Endothelial cell of umbilical vein (primary cell): Measurements from ENCODE around the gene DPP6. TPM values are rescaled to one million over a fixed set of nuclear protein-coding genes. Genes with fewer than 3 reads are reported as not detected.

Experiments
- BruUV-seq: library from RNA; stranded (reverse); fragments of 400-500 nt; replicated peaks from 2 replicates; lab custom pipeline; 2021; lab: Mats Ljungman, UMichigan
- CTCF ChIA-PET: fragments of 300-600, 350-600 bp; sonication (Branson Sonifier 250); formaldehyde crosslinking; loops from one replicate; lab custom pipeline; 2021; ENCODE audit warnings: antibody characterized with exemption, inconsistent platforms; lab: Charles Lee
- POLR2A ChIA-PET: fragments of 300-600, 350-600 bp; sonication (Branson Sonifier 250); formaldehyde crosslinking; loops from one replicate; lab custom pipeline; 2021; ENCODE audit warnings: antibody characterized with exemption, inconsistent platforms; lab: Charles Lee
- DNase-seq: peaks from one replicate; pipeline ENCODE4 v3.0.0-alpha.2; 2011; ENCODE audit warnings: low read depth, low spot score
- FAIRE-seq: peaks from 2 replicates; lab custom pipeline; 2011; peaks lifted over from hg19 to GRCh38; lab: Jason Lieb, UNC
- H2AFZ ChIP-seq: 2 replicates; pipeline ENCODE4 v1.6.0; 2012; ENCODE audit warnings: low read depth, low read length, control low read depth, inconsistent platforms
- H3K27ac ChIP-seq: 2 replicates; pipeline ENCODE4 v1.5.1; 2011; ENCODE audit warnings: low read depth, mild to moderate bottlenecking, control low read depth, low read length, moderate library complexity; ENCODE audit not compliant: insufficient read depth
- H3K27me3 ChIP-seq, 2 experiments: 2 replicates each; pipeline versions ENCODE4 v1.6.0 to v1.6.1; 2011; ENCODE audit warnings: low read length in 2 of 2, mixed read lengths in 1 of 2; ENCODE audit not compliant: control insufficient read depth in 2 of 2, insufficient read depth in 2 of 2
- H3K36me3 ChIP-seq, 2 experiments: 2 replicates in 1 of 2; 3 replicates in 1 of 2; pipeline ENCODE4 v1.5.1; 2011; ENCODE audit warnings: low read length in 2 of 2, mild to moderate bottlenecking in 1 of 2, moderate library complexity in 1 of 2; ENCODE audit not compliant: control insufficient read depth in 2 of 2, insufficient read depth in 2 of 2; ENCODE audit errors: extremely low read depth in 1 of 2
- H3K4me1 ChIP-seq: 3 replicates; pipeline ENCODE4 v1.5.1; 2011; ENCODE audit warnings: mild to moderate bottlenecking, low read length; ENCODE audit not compliant: control insufficient read depth, insufficient read depth; ENCODE audit errors: extremely low read depth
- H3K4me2 ChIP-seq: 2 replicates; pipeline ENCODE4 v1.6.1; 2011; ENCODE audit warnings: low read length, control low read depth, mixed read lengths; ENCODE audit not compliant: insufficient read depth
- H3K4me3 ChIP-seq, 3 experiments: fragments of 200-600 bp in 1 of 3; sonication (generic), shearing (Covaris generic) in 1 of 3; replicated peaks in 1 of 3; 2 replicates each; pipeline ENCODE4 v1.5.1; 2011 to 2016; ENCODE audit warnings: control low read depth in 3 of 3, low read length in 3 of 3, mild to moderate bottlenecking in 2 of 3, inconsistent platforms in 1 of 3, low read depth in 1 of 3, moderate library complexity in 1 of 3; ENCODE audit not compliant: insufficient read depth in 1 of 3
- H3K79me2 ChIP-seq: 2 replicates; pipeline ENCODE4 v1.6.0; 2012; ENCODE audit warnings: low read length, inconsistent platforms; ENCODE audit not compliant: control insufficient read depth, insufficient read depth
- H3K9ac ChIP-seq: replicated peaks from 2 replicates; pipeline ENCODE3; 2011; ENCODE audit warnings: low read length, control low read depth; ENCODE audit not compliant: insufficient read depth; ENCODE audit errors: extremely low read depth
- H3K9me1 ChIP-seq: replicated peaks from 3 replicates; pipeline ENCODE4 v1.6.0; 2011; ENCODE audit warnings: mild to moderate bottlenecking, low read length; ENCODE audit not compliant: control insufficient read depth, insufficient read depth; ENCODE audit errors: extremely low read depth
- H3K9me3 ChIP-seq: replicated peaks from 2 replicates; pipeline ENCODE4 v1.5.1; 2012; ENCODE audit warnings: low read length, inconsistent platforms; ENCODE audit not compliant: control insufficient read depth, insufficient read depth
- H4K20me1 ChIP-seq: replicated peaks from 2 replicates; pipeline ENCODE3; 2011; ENCODE audit warnings: mild to moderate bottlenecking, low read length; ENCODE audit not compliant: control insufficient read depth, insufficient read depth; ENCODE audit errors: extremely low read depth
- EZH2 ChIP-seq: IDR thresholded peaks from 2 replicates; pipeline ENCODE4 v1.6.1; 2012; ENCODE audit warnings: borderline replicate concordance, low read depth, mild to moderate bottlenecking, moderate library complexity, low read length, inconsistent platforms; ENCODE audit not compliant: severe bottlenecking
- FOS ChIP-seq: IDR thresholded peaks from 2 replicates; pipeline ENCODE4 v1.6.1; 2011; ENCODE audit warnings: mild to moderate bottlenecking, low read length, moderate library complexity, borderline replicate concordance; ENCODE audit not compliant: insufficient read depth
- GATA2 ChIP-seq: IDR thresholded peaks from 2 replicates; pipeline ENCODE4 v1.7.0; 2011; ENCODE audit warnings: low read depth, mild to moderate bottlenecking, moderate library complexity, mixed read lengths, low read length; ENCODE audit not compliant: insufficient read length, insufficient read depth
- JUN ChIP-seq: IDR thresholded peaks from 2 replicates; pipeline ENCODE4 v1.6.1; 2011; ENCODE audit warnings: borderline replicate concordance, low read depth; ENCODE audit not compliant: insufficient read length, insufficient read depth
- MAX ChIP-seq: IDR thresholded peaks from 2 replicates; pipeline ENCODE4 v1.6.1; 2011; ENCODE audit not compliant: insufficient read depth, insufficient read length
- MYC ChIP-seq: IDR thresholded peaks from one replicate; pipeline ENCODE4 v1.6.1; 2011; ENCODE audit warnings: mild to moderate bottlenecking, low read depth, low read length
- POLR2A ChIP-seq: IDR thresholded peaks from 2 replicates; pipeline ENCODE4 v1.6.1; 2012; ENCODE audit warnings: low read depth, mild to moderate bottlenecking, control low read depth, low read length
- POLR2AphosphoS5 ChIP-seq: IDR thresholded peaks from 2 replicates; pipeline ENCODE4 v1.6.1; 2012; ENCODE audit warnings: low read depth, mild to moderate bottlenecking, control low read depth, low read length, moderate library complexity; ENCODE audit not compliant: insufficient read depth
- dilution Hi-C: fragments of 300-500 bp; cut with MboI; formaldehyde crosslinking; loops from one replicate; pipeline ENCODE4 v1.15.0; 2019; ENCODE audit warnings: low sequenced_read_pairs; ENCODE audit not compliant: extremely low pct_ligation_motif_present
- intact Hi-C: fragments of 100-400 bp; cut with micrococcal nuclease; formaldehyde crosslinking; loops from one replicate; pipeline ENCODE4 v1.10.0; 2022
- polyA plus RNA-seq, 4 experiments: library from polyadenylated mRNA; depleted of rRNA in 3 of 4; stranded (reverse) in 3 of 4; unstranded in 1 of 4; fragments of >200 nt; gene quantifications; 2 replicates each; pipeline versions ENCODE4 v1.2.1 to v1.2.3, GENCODE V29; 2011 to 2012; ENCODE audit warnings: missing spikeins in 1 of 4
- total RNA-seq: library from RNA; stranded (reverse); gene quantifications from 2 replicates; pipeline ENCODE4 v1.2.3, GENCODE V29; 2021
- TF ChIP-seq, protein P1 (sequence below), 2 donors: IDR thresholded peaks; 1 replicate in 1 of 2; 2 replicates in 1 of 2; pipeline ENCODE4 v1.5.1; 2011; ENCODE audit warnings: low read length in 2 of 2, mild to moderate bottlenecking in 2 of 2, moderate library complexity in 2 of 2, control low read depth in 1 of 2, inconsistent platforms in 1 of 2, low read depth in 1 of 2; ENCODE audit not compliant: insufficient read depth in 1 of 2; ENCODE audit errors: extremely low read depth in 1 of 2

Gene DPP6
- total and polyA plus RNA-seq, 2 donors (not counting 3 experiments of a cell fraction or from before 2014, with no cell fraction given), result not detected

- Histone ChIP-seq H2AFZ (no peak overlapping the region), H3K9ac (no peak overlapping the region), H3K4me2 (no peak overlapping the region), H3K79me2 (no peaks in the 10 kb centered on the region), H3K27me3 (no peaks in the 10 kb centered on the region), H4K20me1 (no peaks in the 10 kb centered on the region), H3K27ac (no peak overlapping the region), H3K9me3 (peaks cover 4% of the 10 kb centered on the region), H3K4me1 (no peaks in the 10 kb centered on the region), H3K4me3 (no peak overlapping the region), H3K36me3 (no peaks in the 10 kb centered on the region), H3K9me1 (no peaks in the 10 kb centered on the region)
- BruUV-seq, result no TSS peak
- intact Hi-C loops, result no loop called here
- ChIA-PET POLR2A (no interaction called here), CTCF (no interaction called here)
- DNase-seq (no peak), FAIRE-seq (no peak)
- dilution Hi-C loops, result no loop called here
- TF ChIP-seq MAX (no peak), POLR2AphosphoS5 (no peak), JUN (no peak), EZH2 (no peak), FOS (no peak), MYC (no peak), GATA2 (no peak), POLR2A (no peak)
- TF ChIP-seq, protein P1, sequence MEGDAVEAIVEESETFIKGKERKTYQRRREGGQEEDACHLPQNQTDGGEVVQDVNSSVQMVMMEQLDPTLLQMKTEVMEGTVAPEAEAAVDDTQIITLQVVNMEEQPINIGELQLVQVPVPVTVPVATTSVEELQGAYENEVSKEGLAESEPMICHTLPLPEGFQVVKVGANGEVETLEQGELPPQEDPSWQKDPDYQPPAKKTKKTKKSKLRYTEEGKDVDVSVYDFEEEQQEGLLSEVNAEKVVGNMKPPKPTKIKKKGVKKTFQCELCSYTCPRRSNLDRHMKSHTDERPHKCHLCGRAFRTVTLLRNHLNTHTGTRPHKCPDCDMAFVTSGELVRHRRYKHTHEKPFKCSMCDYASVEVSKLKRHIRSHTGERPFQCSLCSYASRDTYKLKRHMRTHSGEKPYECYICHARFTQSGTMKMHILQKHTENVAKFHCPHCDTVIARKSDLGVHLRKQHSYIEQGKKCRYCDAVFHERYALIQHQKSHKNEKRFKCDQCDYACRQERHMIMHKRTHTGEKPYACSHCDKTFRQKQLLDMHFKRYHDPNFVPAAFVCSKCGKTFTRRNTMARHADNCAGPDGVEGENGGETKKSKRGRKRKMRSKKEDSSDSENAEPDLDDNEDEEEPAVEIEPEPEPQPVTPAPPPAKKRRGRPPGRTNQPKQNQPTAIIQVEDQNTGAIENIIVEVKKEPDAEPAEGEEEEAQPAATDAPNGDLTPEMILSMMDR (IDR thresholded peaks at IDR 0.05; ENCODE audit: extremely low read depth in 1 of 2, insufficient read depth in 1 of 2, low read depth in 1 of 2, low read length in 2 of 2), result no peak
These were observed 120.0 kb downstream of the DPP6 start for GRCh38 chr7:154172236-154172635.
